ENCODE results near the gene TANGO6.

The TANGO6 gene

GRCh38 chr16:68915589-68915988 is 72.3 kb downstream of the TANGO6 start:
- DNase-seq, result no peak

DNA sequence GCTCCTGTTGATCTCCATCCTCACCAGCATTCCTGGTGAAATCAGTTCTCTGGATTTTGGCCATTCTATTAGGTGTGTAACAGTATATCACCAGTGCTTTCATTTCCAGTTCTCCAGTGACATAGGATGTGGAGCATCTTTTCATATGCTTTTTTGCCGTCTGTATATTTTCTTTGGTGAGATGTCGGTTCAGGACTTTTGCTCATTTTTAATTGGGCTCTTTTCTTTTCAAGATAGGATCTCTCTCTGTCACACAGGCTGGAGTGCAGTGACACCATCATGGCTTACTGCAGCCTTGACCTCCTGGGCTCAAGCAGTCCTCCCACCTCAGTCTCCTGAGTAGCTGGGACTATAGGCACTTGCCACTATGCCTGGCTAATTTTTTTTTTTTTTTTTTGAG is 74.2 kb downstream of the TANGO6 start:
- DNase-seq, result no peak

GRCh38 chr16:68920349-68920748 is 77.0 kb downstream of the TANGO6 start:
- no peak for DNase-seq

DNA sequence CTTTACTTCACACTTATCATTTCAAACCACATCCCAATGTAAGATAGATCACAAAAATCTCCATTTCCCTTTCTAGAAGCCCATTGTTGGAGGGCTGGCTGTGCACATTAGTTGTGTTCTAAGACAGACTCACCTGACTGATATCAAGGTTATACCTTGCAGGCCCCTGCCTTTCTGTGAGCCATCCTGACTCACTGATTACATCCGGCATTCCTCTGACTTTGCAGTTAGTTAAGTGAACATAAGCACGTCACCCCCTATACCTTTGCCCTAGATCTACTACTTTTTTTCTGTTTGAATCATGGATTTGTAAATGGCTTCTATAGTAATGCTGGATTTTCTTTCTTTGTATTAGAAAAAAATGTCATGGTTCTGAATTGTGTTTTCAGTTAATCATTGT is 78.3 kb downstream of the TANGO6 start:
- no peak for DNase-seq

GRCh38 chr16:68923116-68923515 is 79.8 kb downstream of the TANGO6 start:
- no peak for DNase-seq

- no peak for DNase-seq
Measured at GRCh38 chr16:68927018-68927417, 83.7 kb downstream of the TANGO6 start.

GRCh38 chr16:68931196-68931595 is 87.9 kb downstream of the TANGO6 start:
- DNase-seq, result no peak

- DNase-seq, result no peak
Measured at GRCh38 chr16:68934402-68934801, 91.1 kb downstream of the TANGO6 start.

DNA sequence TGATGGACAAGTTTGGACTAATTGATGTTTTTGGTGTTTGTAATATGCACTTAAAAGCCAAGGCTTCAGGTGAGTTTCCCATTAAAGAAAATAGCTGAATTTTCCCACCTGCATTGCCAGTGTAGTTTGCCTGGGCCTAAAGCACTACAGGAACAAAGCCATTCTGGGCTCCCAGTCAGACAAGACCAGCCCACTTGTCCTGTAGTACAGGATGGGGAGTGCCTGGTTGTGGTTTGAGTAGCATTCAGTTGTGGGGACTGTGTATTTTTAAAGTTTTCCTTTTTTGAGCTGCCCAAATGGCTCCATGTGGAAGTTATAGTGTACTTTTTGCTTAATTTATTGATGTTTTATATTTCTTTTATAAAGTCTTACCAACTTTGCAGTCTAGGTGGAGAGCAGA is 91.7 kb downstream of the TANGO6 start:
- no peak for DNase-seq

DNA sequence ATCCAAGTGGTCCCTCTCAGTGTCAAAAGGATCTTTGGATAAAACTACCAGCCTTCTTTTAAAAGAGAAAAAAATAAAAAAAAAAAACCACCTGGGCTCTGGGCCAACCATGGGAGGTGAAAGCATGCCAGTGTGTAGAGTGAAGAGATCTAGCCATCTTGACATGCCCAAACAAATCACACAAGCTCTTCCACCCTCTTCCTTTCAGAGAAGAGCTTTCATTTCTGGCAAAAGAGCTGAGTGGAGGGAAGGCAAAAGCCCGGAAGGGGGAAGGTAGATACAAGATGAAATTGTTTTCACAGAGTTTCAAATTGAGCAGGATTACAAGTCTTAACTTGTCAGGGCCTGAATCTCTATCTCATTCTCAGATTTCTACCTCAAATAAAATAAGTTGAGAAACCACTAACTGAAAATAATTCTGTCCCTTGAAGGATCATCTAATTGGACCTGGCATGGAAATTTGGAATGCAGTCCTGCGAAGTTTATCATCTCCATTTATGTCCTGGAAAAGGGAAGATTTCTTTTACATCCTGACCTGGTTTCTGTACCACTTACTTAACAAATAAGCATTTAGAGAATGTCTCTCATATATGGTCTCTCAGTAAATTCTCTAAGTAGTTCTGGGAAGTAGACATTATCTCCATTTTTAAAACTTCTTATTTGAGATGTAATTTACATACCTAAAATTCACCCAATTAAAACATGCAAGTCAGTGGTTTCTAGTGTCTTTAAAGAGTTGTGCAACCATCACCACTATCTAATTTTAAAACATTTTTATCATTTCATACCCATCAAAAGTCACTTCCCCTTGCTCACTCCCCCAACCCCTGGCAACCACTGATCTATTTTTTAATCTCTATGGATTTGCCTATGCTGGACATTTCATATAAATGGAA is 93.7 kb downstream of the TANGO6 start:
- DNase-seq, result peak; percentile 23

GRCh38 chr16:68939692-68940320 is 96.5 kb downstream of the TANGO6 start:
- no peak for DNase-seq

GRCh38 chr16:68940816-68941215 is 97.5 kb downstream of the TANGO6 start:
- DNase-seq, result no peak

- no peak for DNase-seq
Measured at GRCh38 chr16:68943961-68944360, 100.6 kb downstream of the TANGO6 start.

DNA sequence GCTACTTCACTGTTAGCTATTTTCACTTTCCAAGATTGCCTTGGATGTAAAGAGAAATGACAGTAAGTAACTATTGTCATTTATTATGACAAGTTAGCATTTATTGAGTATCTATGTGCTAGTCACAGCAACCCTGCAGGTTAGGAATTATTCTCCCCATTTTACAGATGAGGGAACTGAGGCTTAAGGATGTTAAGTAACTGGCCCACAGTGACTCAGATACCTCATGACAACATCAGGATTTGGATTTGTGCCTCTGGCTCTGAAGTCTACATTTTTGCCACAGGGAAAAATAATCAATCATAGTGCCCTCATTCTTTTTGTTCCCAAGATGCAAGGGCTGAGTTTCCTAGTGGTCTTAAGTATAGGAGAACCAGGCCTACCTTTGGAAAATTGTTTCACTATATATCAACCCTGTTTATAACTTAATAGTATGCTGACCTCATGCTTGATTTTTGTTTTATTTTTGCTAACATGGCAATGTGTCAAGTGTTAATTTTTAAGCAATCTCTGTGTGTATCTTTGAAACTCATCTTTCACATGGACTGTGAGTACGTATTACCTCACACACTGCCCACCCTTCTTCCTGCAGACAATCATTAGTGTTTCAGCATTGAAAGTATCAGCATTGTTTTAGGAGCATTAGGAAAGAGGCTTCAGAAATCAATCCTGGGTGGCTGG is 105.0 kb downstream of the TANGO6 start:
- no peak for DNase-seq

GRCh38 chr16:68951991-68952877 is 108.9 kb downstream of the TANGO6 start:
- DNase-seq, result no peak

DNA sequence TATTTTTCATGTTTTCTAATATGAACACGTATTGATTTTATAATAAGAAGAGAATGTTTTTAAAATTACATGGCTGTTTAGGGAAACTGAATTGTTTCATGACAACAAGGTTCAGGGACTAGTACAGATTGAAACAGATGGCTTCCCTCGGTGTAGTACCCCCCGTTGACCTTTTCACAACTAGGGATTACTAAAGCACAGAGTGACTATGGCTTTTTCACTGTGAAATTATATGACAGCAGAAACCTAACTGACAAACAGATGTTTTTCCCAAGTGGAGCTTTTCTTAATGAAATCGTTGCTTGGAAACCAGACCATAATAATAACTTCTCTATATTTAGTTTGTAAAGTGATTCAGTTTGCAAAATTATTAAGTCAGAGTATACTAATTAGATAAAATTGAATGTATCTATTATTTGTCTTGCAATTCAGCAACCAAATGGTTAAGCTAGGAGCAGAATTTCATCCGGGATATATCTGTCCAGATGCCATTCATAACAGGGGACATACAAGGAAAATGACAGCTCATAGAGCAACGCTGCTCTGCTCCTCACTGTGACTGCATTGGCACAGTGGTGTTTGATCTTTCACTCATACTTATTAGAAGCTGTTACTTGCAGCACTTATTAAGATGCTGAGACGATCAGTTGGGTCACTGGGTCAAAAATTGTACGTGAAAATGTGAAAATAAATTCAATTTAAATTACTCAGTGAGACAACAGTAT is 111.7 kb downstream of the TANGO6 start:
- DNase-seq, result peak; percentile 92

GRCh38 chr16:68960910-68961309 is 117.6 kb downstream of the TANGO6 start:
- DNase-seq, result no peak

DNA sequence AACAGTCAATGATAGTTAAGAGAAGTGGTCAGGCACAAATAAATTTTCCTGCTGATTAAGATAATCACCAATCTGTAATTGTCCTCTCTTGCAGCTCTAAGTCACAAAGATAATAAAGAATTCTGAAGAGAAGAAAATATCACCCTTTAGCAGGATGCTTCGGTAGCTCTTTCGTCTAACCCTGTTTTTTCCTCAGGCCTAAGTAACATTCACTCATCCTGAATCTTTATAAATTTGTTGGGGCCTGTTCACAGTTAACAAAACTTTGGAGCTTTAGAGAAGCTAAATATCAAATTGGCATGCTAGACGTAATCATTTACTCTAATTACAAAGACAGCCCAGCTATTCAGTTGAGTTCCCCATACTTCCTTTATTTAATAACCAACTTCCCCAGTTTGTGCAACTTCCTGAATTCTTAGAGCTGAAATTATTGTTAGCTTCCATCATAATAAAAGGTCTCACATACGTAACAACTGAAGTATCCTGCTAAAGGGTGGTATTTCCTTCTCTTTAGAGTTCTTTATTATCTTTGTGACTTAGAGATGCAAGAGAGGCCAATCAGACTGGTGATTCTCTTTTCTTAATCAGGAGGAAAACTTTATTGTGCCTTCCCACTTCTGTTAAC is 118.6 kb downstream of the TANGO6 start:
- no peak for DNase-seq

DNA sequence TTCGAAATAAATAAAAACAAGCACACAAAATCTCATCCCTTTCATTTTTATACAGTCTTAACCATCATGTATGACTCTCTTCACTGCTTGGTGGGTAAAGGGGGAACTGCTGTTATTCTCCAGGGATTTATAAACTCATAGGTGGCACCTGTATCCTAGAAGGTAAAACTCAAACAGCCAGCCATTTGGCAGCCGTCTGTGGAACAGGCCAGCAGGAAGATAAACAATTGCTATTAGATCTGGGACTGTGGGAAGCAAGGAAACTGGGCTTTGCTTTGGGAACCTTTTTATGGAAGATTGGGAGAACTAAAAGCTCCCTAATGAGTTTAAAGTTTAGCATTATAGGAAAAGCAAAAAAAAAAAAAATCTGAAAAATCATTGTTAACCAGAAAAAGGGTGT is 126.0 kb downstream of the TANGO6 start:
- DNase-seq, result no peak

DNA sequence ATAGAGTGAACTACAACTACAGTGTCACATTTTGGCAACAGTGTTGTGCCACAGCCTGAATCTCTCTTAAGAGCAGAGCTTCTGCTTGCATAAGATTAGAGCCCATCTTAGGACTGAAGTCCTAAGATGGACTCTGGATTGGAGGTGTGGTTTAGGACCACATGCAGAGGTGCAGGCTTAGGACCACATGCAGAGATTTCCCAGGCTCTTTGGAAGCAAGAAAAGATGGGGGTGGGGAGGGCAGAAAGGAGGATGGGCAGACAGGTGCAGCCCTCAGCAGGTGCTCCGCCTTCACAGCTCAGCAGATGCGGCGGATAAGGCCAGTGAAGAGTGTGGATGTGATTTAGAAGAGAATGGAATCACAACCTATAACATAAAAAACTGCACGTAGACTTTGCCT is 128.7 kb downstream of the TANGO6 start:
- DNase-seq, result no peak

GRCh38 chr16:68972720-68973119 is 129.4 kb downstream of the TANGO6 start:
- DNase-seq, result peak; percentile 17
